ENCODE measurements around the gene TPPP2.

TPPP2 gene

DNA sequence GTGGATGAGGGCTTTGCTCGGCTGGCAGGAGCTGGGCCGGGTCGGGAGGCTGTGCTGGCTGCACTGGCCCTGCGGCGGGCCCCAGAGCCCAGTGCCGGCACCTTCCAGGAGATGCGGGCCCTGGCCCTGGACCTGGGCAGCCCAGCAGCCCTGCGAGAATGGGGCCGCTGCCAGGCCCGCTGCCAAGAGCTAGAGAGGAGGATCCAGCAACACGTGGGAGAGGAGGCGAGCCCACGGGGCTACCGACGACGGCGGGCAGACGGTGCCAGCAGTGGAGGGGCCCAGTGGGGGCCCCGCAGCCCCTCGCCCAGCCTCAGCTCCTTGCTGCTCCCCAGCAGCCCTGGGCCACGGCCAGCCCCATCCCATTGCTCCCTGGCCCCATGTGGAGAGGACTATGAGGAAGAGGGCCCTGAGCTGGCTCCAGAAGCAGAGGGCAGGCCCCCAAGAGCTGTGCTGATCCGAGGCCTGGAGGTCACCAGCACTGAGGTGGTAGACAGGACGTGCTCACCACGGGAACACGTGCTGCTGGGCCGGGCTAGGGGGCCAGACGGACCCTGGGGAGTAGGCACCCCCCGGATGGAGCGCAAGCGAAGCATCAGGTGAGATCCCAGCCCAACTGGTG is 51.6 kb downstream of the TPPP2 start:
- DNase-seq = no peak
